Neural cell (in vitro differentiated cells): Measurements from ENCODE around the gene MAN2B2.

Experiments
- CTCF ChIP-seq: fragments of 450-650 bp; IDR thresholded peaks from 2 replicates; pipeline ENCODE4 v1.5.1; 2014; ENCODE audit warnings: antibody characterized with exemption, mild to moderate bottlenecking, moderate library complexity; ENCODE audit not compliant: poor library complexity, severe bottlenecking
- EP300 ChIP-seq: fragments of 450-650 bp; conservative IDR thresholded peaks from 2 replicates; pipeline ENCODE4 v1.6.1; 2014; ENCODE audit warnings: antibody characterized with exemption, mild to moderate bottlenecking, moderate library complexity; ENCODE audit not compliant: poor library complexity, severe bottlenecking
- EZH2 ChIP-seq: fragments of 200-600, 300-800 bp; shearing (Covaris generic), sonication (generic); IDR thresholded peaks from 2 replicates; pipeline ENCODE4 v1.6.1; 2014; ENCODE audit warnings: antibody characterized with exemption, low read length, borderline replicate concordance, mild to moderate bottlenecking; ENCODE audit not compliant: insufficient read depth, poor library complexity, severe bottlenecking
- MXI1 ChIP-seq: fragments of 450-650 bp; conservative IDR thresholded peaks from 2 replicates; pipeline ENCODE4 v1.6.1; 2014; ENCODE audit warnings: antibody characterized with exemption, mild to moderate bottlenecking; ENCODE audit not compliant: poor library complexity, severe bottlenecking
- POLR2AphosphoS5 ChIP-seq: IDR thresholded peaks from 2 replicates; pipeline ENCODE4 v1.6.1; 2012
- RAD21 ChIP-seq: fragments of 450-650 bp; conservative IDR thresholded peaks from 2 replicates; pipeline ENCODE4 v1.6.1; 2014; ENCODE audit warnings: antibody characterized with exemption, mild to moderate bottlenecking, moderate library complexity
- REST ChIP-seq: IDR thresholded peaks from 2 replicates; pipeline ENCODE4 v1.6.1; 2012; ENCODE audit warnings: borderline replicate concordance
- SMC3 ChIP-seq: fragments of 450-650 bp; conservative IDR thresholded peaks from 2 replicates; pipeline ENCODE4 v1.6.1; 2014; ENCODE audit warnings: antibody characterized with exemption, mild to moderate bottlenecking, moderate library complexity; ENCODE audit not compliant: poor library complexity
- TAF1 ChIP-seq: IDR thresholded peaks from 2 replicates; pipeline ENCODE4 v1.6.1; 2012; ENCODE audit warnings: low read depth

- no peak for TF ChIP-seq CTCF
- no peak for TF ChIP-seq TAF1
- peak; percentile 15 for TF ChIP-seq REST
- TF ChIP-seq RAD21, result peak; percentile 31
- no peak for TF ChIP-seq EZH2
- peak; percentile 63 for TF ChIP-seq POLR2AphosphoS5
- peak; percentile 81 for TF ChIP-seq MXI1
- no peak for TF ChIP-seq EP300
- peak; percentile 25 for TF ChIP-seq SMC3
Measured at GRCh38 chr4:6574747-6575502, at the start of gene MAN2B2.
